HepG2 (cell line): ENCODE results near the gene MTX2. TPM values are rescaled to one million over a fixed set of nuclear protein-coding genes. Genes with fewer than 3 reads are reported as not detected.

Experiments
- DMAP1 ChIP-seq: IDR thresholded peaks from 2 replicates; pipeline ENCODE4 v1.6.1; 2016
- FIP1L1 ChIP-seq: fragments of 200-400 bp; formaldehyde crosslinking; IDR thresholded peaks from 2 replicates; pipeline ENCODE4 v1.6.1; 2018; ENCODE audit warnings: low read depth, mild to moderate bottlenecking, low read length, moderate library complexity, borderline replicate concordance; ENCODE audit not compliant: insufficient read depth
- FLYWCH1 ChIP-seq: sonication (generic); formaldehyde crosslinking; IDR thresholded peaks from 2 replicates; pipeline ENCODE4 v1.8.1; 2023; ENCODE audit warnings: mild to moderate bottlenecking, missing genetic modification reagents
- HES4 ChIP-seq: sonication (generic); formaldehyde crosslinking; IDR thresholded peaks from 2 replicates; pipeline ENCODE4 v1.9.0; 2021; ENCODE audit warnings: mild to moderate bottlenecking, missing genetic modification reagents, borderline replicate concordance
- MAF1 ChIP-seq: sonication (generic); formaldehyde crosslinking; IDR thresholded peaks from 2 replicates; pipeline ENCODE4 v1.5.0; 2020; ENCODE audit warnings: missing genetic modification reagents, borderline replicate concordance
- MAZ ChIP-seq, 2 experiments: sonication (generic) in 1 of 2; formaldehyde crosslinking in 1 of 2; IDR thresholded peaks; 2 replicates each; pipeline versions ENCODE4 v1.5.0 to v1.6.1; 2012 to 2020; ENCODE audit warnings: low read depth in 2 of 2, mild to moderate bottlenecking in 2 of 2, borderline replicate concordance in 1 of 2, improper control_type of control experiment in 1 of 2, low read length in 1 of 2, missing genetic modification reagents in 1 of 2, moderate library complexity in 1 of 2
- NBN ChIP-seq: fragments of 450-650 bp; conservative IDR thresholded peaks from 2 replicates; pipeline ENCODE4 v1.6.1; 2017
- NCOA1 ChIP-seq: sonication (generic); formaldehyde crosslinking; IDR thresholded peaks from 2 replicates; pipeline ENCODE4 v1.9.0; 2021; ENCODE audit warnings: missing genetic modification reagents
- SIX4 ChIP-seq: sonication (generic); formaldehyde crosslinking; IDR thresholded peaks from 2 replicates; pipeline ENCODE4 v1.4.0; 2020; ENCODE audit warnings: missing genetic modification reagents
- TP53 ChIP-seq: sonication (generic); formaldehyde crosslinking; conservative IDR thresholded peaks from 2 replicates; pipeline ENCODE4 v1.4.0; 2020; ENCODE audit warnings: missing genetic modification reagents
- ZFP36L1 ChIP-seq: sonication (generic); formaldehyde crosslinking; IDR thresholded peaks from 2 replicates; pipeline ENCODE4 v1.8.0; 2022; ENCODE audit warnings: mild to moderate bottlenecking, missing genetic modification reagents, moderate library complexity
- ZFP36L2 ChIP-seq: sonication (generic); formaldehyde crosslinking; IDR thresholded peaks from 2 replicates; pipeline ENCODE4 v1.4.0; 2020; ENCODE audit warnings: missing genetic modification reagents
- ZNF232 ChIP-seq: sonication (generic); formaldehyde crosslinking; IDR thresholded peaks from 2 replicates; pipeline ENCODE4 v1.4.0; 2020; ENCODE audit warnings: missing genetic modification reagents, borderline replicate concordance
- ZNF382 ChIP-seq: sonication (generic); formaldehyde crosslinking; IDR thresholded peaks from 2 replicates; pipeline ENCODE4 v1.5.0; 2020; ENCODE audit warnings: missing genetic modification reagents, mild to moderate bottlenecking, borderline replicate concordance
- ZNF468 ChIP-seq: sonication (generic); formaldehyde crosslinking; IDR thresholded peaks from 2 replicates; pipeline ENCODE4 v1.8.0; 2022; ENCODE audit warnings: mild to moderate bottlenecking, moderate library complexity, missing genetic modification reagents
- ZNF558 ChIP-seq: sonication (generic); formaldehyde crosslinking; IDR thresholded peaks from 2 replicates; pipeline ENCODE4 v1.9.0; 2022; ENCODE audit warnings: mild to moderate bottlenecking, missing genetic modification reagents, borderline replicate concordance
- ZNF709 ChIP-seq: sonication (generic); formaldehyde crosslinking; IDR thresholded peaks from 2 replicates; pipeline ENCODE4 v1.5.0; 2020; ENCODE audit warnings: mild to moderate bottlenecking, missing genetic modification reagents
- polyA plus RNA-seq, 8 experiments: library from polyadenylated mRNA; depleted of rRNA in 3 of 8; stranded (reverse) in 7 of 8; unstranded in 1 of 8; fragments of >200 nt; fragmentation: Illumina TruSeq in 4 of 8; extraction: Trizol in 4 of 8; gene quantifications; 2 replicates each; pipeline versions ENCODE4 v1.2.1 to v1.2.3, GENCODE V29; 2011 to 2016; ENCODE audit warnings: low read depth in 4 of 8, missing spikeins in 1 of 8, mixed read lengths in 1 of 8; ENCODE audit not compliant: insufficient read depth in 1 of 8
- total RNA-seq, 5 experiments: library from RNA; depleted of rRNA; stranded (reverse); fragments of >200 nt; fragmentation: Illumina TruSeq; extraction: Trizol; gene quantifications; 2 replicates each; pipeline ENCODE4 v1.2.3, GENCODE V29; 2016; ENCODE audit warnings: low read depth in 1 of 5
- TF ChIP-seq, protein P1 (sequence below): sonication (generic); formaldehyde crosslinking; IDR thresholded peaks from 2 replicates; pipeline ENCODE4 v1.9.0; 2022; ENCODE audit warnings: missing genetic modification reagents, mild to moderate bottlenecking, borderline replicate concordance
- TF ChIP-seq, protein P2 (sequence below): sonication (generic); formaldehyde crosslinking; IDR thresholded peaks from 2 replicates; pipeline ENCODE4 v1.5.0; 2020; ENCODE audit warnings: mild to moderate bottlenecking, missing genetic modification reagents, borderline replicate concordance
- TF ChIP-seq, protein P3 (sequence below): sonication (generic); formaldehyde crosslinking; IDR thresholded peaks from 2 replicates; pipeline ENCODE4 v1.5.0; 2020; ENCODE audit warnings: missing genetic modification reagents, mild to moderate bottlenecking, borderline replicate concordance
- TF ChIP-seq, protein P4 (sequence below): sonication (generic); formaldehyde crosslinking; IDR thresholded peaks from 2 replicates; pipeline ENCODE4 v1.4.0; 2020; ENCODE audit warnings: missing genetic modification reagents, mild to moderate bottlenecking, borderline replicate concordance

The MTX2 gene
- total and polyA plus RNA-seq, 2 of the 13 experiments (the other 11 are each of a cell fraction or from before 2014, with no cell fraction given): 58.1 to 75.7 TPM

DNA sequence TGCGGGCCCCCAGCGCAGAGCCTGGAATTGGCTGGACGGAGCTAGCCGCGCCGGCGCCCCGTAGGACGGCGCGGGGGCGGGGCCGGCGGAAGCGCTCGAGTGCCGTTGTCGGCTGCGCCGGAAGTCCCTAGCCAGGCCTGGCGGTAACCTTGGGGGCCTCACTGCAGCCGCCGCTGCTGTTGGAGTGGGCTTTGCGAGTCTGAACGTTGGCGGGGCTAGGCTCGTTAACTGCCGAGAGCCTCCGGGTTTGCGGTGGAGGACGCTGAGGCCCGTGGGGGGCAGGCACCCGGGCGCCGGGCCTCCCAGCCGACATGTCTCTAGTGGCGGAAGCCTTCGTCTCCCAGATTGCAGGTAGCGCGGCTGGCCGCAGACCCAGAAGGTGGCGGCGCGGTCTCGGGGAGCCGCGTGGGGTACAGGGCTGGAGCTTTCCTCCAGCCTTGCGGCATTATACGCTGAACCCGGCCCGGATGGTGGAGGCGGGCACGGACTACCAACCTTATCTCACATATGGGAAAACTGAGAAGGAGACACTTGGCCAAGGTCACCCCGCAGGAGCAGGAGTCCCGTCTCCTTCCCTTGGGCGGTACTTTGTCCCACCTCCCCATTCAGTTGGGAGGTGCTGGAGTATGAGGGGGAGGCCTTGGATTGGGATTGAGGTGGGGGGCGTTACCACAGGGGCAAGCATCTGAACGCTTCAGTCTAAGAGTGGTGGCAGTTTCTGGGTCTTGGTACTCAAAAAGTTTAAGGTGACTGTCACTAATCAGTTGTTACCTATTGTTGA, at the start of gene MTX2 (continued):
- no peak for TF ChIP-seq ZNF468 (CRISPR knock-in tag)
- no peak for TF ChIP-seq FIP1L1
- TF ChIP-seq MAZ (IDR thresholded peaks at IDR 0.05; ENCODE audit: borderline replicate concordance, low read depth, low read length): peak; percentile 75; the same call in 1 of the 2 replicates
- peak; percentile 95 for TF ChIP-seq MAZ (CRISPR knock-in tag; IDR thresholded peaks at IDR 0.05; ENCODE audit: low read depth)
- peak; percentile 93; the same call in 1 of the 2 replicates for TF ChIP-seq ZNF232 (CRISPR knock-in tag)
- peak; percentile 97 for TF ChIP-seq DMAP1 (CRISPR knock-in tag)
- TF ChIP-seq, protein P1, sequence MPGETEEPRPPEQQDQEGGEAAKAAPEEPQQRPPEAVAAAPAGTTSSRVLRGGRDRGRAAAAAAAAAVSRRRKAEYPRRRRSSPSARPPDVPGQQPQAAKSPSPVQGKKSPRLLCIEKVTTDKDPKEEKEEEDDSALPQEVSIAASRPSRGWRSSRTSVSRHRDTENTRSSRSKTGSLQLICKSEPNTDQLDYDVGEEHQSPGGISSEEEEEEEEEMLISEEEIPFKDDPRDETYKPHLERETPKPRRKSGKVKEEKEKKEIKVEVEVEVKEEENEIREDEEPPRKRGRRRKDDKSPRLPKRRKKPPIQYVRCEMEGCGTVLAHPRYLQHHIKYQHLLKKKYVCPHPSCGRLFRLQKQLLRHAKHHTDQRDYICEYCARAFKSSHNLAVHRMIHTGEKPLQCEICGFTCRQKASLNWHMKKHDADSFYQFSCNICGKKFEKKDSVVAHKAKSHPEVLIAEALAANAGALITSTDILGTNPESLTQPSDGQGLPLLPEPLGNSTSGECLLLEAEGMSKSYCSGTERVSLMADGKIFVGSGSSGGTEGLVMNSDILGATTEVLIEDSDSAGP (CRISPR knock-in tag): peak; percentile 96
- no peak for TF ChIP-seq ZNF382 (CRISPR knock-in tag)
- TF ChIP-seq, protein P2, sequence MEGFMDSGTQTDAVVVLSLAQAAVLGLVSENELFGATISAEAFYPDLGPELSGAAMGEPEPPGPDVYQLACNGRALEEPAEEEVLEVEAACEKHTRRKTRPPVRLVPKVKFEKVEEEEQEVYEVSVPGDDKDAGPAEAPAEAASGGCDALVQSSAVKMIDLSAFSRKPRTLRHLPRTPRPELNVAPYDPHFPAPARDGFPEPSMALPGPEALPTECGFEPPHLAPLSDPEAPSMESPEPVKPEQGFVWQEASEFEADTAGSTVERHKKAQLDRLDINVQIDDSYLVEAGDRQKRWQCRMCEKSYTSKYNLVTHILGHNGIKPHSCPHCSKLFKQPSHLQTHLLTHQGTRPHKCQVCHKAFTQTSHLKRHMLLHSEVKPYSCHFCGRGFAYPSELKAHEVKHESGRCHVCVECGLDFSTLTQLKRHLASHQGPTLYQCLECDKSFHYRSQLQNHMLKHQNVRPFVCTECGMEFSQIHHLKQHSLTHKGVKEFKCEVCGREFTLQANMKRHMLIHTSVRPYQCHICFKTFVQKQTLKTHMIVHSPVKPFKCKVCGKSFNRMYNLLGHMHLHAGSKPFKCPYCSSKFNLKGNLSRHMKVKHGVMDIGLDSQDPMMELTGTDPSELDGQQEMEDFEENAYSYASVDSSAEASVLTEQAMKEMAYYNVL: no peak
- peak; percentile 30 for TF ChIP-seq TP53 (CRISPR knock-in tag)
- TF ChIP-seq NCOA1 (CRISPR knock-in tag): no peak
- no peak for TF ChIP-seq NBN
- TF ChIP-seq MAF1 (CRISPR knock-in tag): peak; percentile 79; the same call in 1 of the 2 replicates
- no peak for TF ChIP-seq FLYWCH1 (CRISPR knock-in tag)
- TF ChIP-seq HES4: peak; percentile 88
- TF ChIP-seq ZFP36L2 (CRISPR knock-in tag): no peak
- TF ChIP-seq ZNF709 (CRISPR knock-in tag): peak; percentile 97; the same call in 1 of the 2 replicates
- TF ChIP-seq, protein P3, sequence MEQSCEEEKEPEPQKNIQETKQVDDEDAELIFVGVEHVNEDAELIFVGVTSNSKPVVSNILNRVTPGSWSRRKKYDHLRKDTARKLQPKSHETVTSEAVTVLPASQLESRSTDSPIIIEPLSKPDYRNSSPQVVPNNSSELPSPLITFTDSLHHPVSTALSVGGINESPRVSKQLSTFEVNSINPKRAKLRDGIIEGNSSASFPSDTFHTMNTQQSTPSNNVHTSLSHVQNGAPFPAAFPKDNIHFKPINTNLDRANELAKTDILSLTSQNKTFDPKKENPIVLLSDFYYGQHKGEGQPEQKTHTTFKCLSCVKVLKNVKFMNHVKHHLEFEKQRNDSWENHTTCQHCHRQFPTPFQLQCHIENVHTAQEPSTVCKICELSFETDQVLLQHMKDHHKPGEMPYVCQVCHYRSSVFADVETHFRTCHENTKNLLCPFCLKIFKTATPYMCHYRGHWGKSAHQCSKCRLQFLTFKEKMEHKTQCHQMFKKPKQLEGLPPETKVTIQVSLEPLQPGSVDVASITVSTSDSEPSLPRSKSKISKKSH: peak; percentile 89
- no peak; the same call in 1 of the 2 replicates for TF ChIP-seq SIX4
- TF ChIP-seq, protein P4, sequence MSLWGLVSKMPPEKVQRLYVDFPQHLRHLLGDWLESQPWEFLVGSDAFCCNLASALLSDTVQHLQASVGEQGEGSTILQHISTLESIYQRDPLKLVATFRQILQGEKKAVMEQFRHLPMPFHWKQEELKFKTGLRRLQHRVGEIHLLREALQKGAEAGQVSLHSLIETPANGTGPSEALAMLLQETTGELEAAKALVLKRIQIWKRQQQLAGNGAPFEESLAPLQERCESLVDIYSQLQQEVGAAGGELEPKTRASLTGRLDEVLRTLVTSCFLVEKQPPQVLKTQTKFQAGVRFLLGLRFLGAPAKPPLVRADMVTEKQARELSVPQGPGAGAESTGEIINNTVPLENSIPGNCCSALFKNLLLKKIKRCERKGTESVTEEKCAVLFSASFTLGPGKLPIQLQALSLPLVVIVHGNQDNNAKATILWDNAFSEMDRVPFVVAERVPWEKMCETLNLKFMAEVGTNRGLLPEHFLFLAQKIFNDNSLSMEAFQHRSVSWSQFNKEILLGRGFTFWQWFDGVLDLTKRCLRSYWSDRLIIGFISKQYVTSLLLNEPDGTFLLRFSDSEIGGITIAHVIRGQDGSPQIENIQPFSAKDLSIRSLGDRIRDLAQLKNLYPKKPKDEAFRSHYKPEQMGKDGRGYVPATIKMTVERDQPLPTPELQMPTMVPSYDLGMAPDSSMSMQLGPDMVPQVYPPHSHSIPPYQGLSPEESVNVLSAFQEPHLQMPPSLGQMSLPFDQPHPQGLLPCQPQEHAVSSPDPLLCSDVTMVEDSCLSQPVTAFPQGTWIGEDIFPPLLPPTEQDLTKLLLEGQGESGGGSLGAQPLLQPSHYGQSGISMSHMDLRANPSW (CRISPR knock-in tag): peak; percentile 52; the same call in 1 of the 2 replicates
- TF ChIP-seq ZNF558 (CRISPR knock-in tag): peak; percentile 86; the same call in 1 of the 2 replicates
- 0 out of 2 replicates have a peak, but pooled peaks have one; percentile 68 for TF ChIP-seq ZFP36L1 (CRISPR knock-in tag)
